GM23338 (cell line): Measurements from ENCODE around the gene SCAMP5. TPM values are rescaled to one million over a fixed set of nuclear protein-coding genes. Genes with fewer than 3 reads are reported as not detected.

Source experiments
- ATAC-seq: fragments of 200-7000 bp; cut with Tn5 transposase; 3 replicates; pipeline ENCODE4 v1.9.1; 2020
- DNase-seq: peaks from one replicate; pipeline ENCODE4 v3.0.0-alpha.2; 2015; ENCODE audit warnings: low spot score
- H2AFZ ChIP-seq: fragments of 200-600 bp; sonication (generic); 2 replicates; pipeline ENCODE4 v1.8.0; 2016; ENCODE audit warnings: antibody characterized with exemption, mild to moderate bottlenecking, moderate library complexity
- H3F3A ChIP-seq: fragments of 200-600 bp; sonication (generic); replicated peaks from 2 replicates; pipeline ENCODE4 v1.8.0; 2017; ENCODE audit warnings: antibody characterized with exemption, mixed run types, low read depth
- H3K27ac ChIP-seq: fragments of 200-600 bp; sonication (generic); 2 replicates; pipeline ENCODE4 v1.6.1; 2016; ENCODE audit warnings: low read depth
- H3K27me3 ChIP-seq: fragments of 200-600 bp; sonication (generic); 2 replicates; pipeline ENCODE4 v1.8.0; 2016; ENCODE audit warnings: mild to moderate bottlenecking, mixed run types, moderate library complexity; ENCODE audit not compliant: insufficient read depth
- H3K36me3 ChIP-seq: fragments of 200-600 bp; sonication (generic); 2 replicates; pipeline ENCODE4 v1.8.0; 2016; ENCODE audit warnings: mild to moderate bottlenecking; ENCODE audit not compliant: insufficient read depth
- H3K4me1 ChIP-seq: fragments of 200-600 bp; sonication (generic); 2 replicates; pipeline ENCODE4 v1.8.0; 2016; ENCODE audit warnings: mild to moderate bottlenecking, moderate library complexity; ENCODE audit not compliant: insufficient read depth
- H3K4me2 ChIP-seq: fragments of 200-600 bp; sonication (generic); 2 replicates; pipeline ENCODE4 v1.7.1; 2017; ENCODE audit warnings: mixed run types
- H3K4me3 ChIP-seq: fragments of 200-600 bp; sonication (generic); 2 replicates; pipeline ENCODE4 v1.6.1; 2016; ENCODE audit warnings: mixed run types
- H3K79me2 ChIP-seq: fragments of 200-600 bp; sonication (generic); replicated peaks from 2 replicates; pipeline ENCODE4 v1.8.0; 2017; ENCODE audit warnings: mild to moderate bottlenecking; ENCODE audit not compliant: insufficient read depth
- H3K9me2 ChIP-seq: fragments of 200-600 bp; sonication (generic); 2 replicates; pipeline ENCODE4 v1.8.0; 2017; ENCODE audit not compliant: insufficient read depth
- H4K20me1 ChIP-seq: fragments of 200-600 bp; sonication (generic); replicated peaks from 2 replicates; pipeline ENCODE4 v1.8.0; 2017; ENCODE audit warnings: mild to moderate bottlenecking; ENCODE audit not compliant: insufficient read depth
- H3K27ac Mint-ChIP-seq: 2 replicates; pipeline ENCODE4 v1.8.0; 2020; ENCODE audit warnings: inconsistent platforms, mild to moderate bottlenecking, moderate library complexity, mixed read lengths
- H3K27me3 Mint-ChIP-seq: 3 replicates; pipeline ENCODE4 v1.8.0; 2022; ENCODE audit warnings: low read depth, mild to moderate bottlenecking, moderate library complexity, mixed read lengths, inconsistent platforms; ENCODE audit not compliant: insufficient read depth, poor library complexity
- H3K36me3 Mint-ChIP-seq: 3 replicates; pipeline ENCODE4 v1.8.0; 2021; ENCODE audit warnings: low read depth, mild to moderate bottlenecking, inconsistent platforms, moderate library complexity, mixed read lengths
- H3K4me1 Mint-ChIP-seq: 3 replicates; pipeline ENCODE4 v1.8.0; 2020; ENCODE audit warnings: mild to moderate bottlenecking, inconsistent platforms, mixed read lengths
- H3K4me3 Mint-ChIP-seq: 3 replicates; pipeline ENCODE4 v1.8.0; 2021; ENCODE audit warnings: moderate library complexity, mild to moderate bottlenecking, inconsistent platforms, mixed read lengths
- H3K9me3 Mint-ChIP-seq: 3 replicates; pipeline ENCODE4 v1.8.0; 2020; ENCODE audit warnings: moderate library complexity, mild to moderate bottlenecking, inconsistent platforms, mixed read lengths
- CREB1 ChIP-seq: fragments of 250-450 bp; sonication (Bioruptor Pico); IDR thresholded peaks from 2 replicates; pipeline ENCODE4 v1.5.0; 2020; ENCODE audit warnings: low read depth, mild to moderate bottlenecking, moderate library complexity
- ETS1 ChIP-seq: IDR thresholded peaks from 2 replicates; pipeline ENCODE4 v1.6.1; 2016; ENCODE audit warnings: antibody characterized with exemption
- EZH2 ChIP-seq: fragments of 200-600 bp; sonication (generic); IDR thresholded peaks from one replicate; pipeline ENCODE4 v1.8.0; 2017; ENCODE audit warnings: antibody characterized with exemption, mild to moderate bottlenecking, low read depth; ENCODE audit not compliant: unreplicated experiment
- EZH2phosphoT487 ChIP-seq: fragments of 200-600 bp; sonication (generic); IDR thresholded peaks from one replicate; pipeline ENCODE4 v1.8.1; 2018; ENCODE audit warnings: antibody characterized with exemption; ENCODE audit not compliant: unreplicated experiment
- JUNB ChIP-seq: IDR thresholded peaks from one replicate; pipeline ENCODE4 v1.6.1; 2016; ENCODE audit warnings: antibody characterized with exemption; ENCODE audit not compliant: unreplicated experiment
- NANOG ChIP-seq: IDR thresholded peaks from 2 replicates; pipeline ENCODE4 v1.6.1; 2016; ENCODE audit warnings: antibody characterized with exemption, borderline replicate concordance
- POLR2AphosphoS5 ChIP-seq: IDR thresholded peaks from 2 replicates; pipeline ENCODE4 v1.6.1; 2016; ENCODE audit warnings: antibody characterized with exemption, low read depth
- REST ChIP-seq: IDR thresholded peaks from one replicate; pipeline ENCODE4 v1.6.1; 2018; ENCODE audit warnings: antibody characterized with exemption; ENCODE audit not compliant: unreplicated experiment
- STAT1 ChIP-seq: IDR thresholded peaks from one replicate; pipeline ENCODE4 v1.6.1; 2016; ENCODE audit warnings: antibody characterized with exemption; ENCODE audit not compliant: unreplicated experiment
- ZNF114 ChIP-seq: fragments of 250-450 bp; sonication (Bioruptor Pico); IDR thresholded peaks from 2 replicates; pipeline ENCODE4 v1.5.0; 2020; ENCODE audit warnings: mild to moderate bottlenecking, moderate library complexity
- ZNF331 ChIP-seq: fragments of 250-450 bp; sonication (Bioruptor Pico); IDR thresholded peaks from 2 replicates; pipeline ENCODE4 v1.5.0; 2020; ENCODE audit warnings: low read depth, mild to moderate bottlenecking, moderate library complexity
- polyA plus RNA-seq: library from polyadenylated mRNA; unstranded; fragments of >200 nt; fragmentation: Nextera tagmentation; extraction: Ambion mirVana; gene quantifications from 2 replicates; pipeline ENCODE4 v1.2.1, GENCODE V29; 2016
- total RNA-seq: library from RNA; depleted of rRNA; stranded (reverse); fragments of >200 nt; shearing (Covaris generic); gene quantifications from 2 replicates; pipeline ENCODE4 v1.2.3, GENCODE V29; 2014

SCAMP5 gene
- total and polyA plus RNA-seq, 2 experiments from 2014 or later, result 12.8 to 43.3 TPM

- TF ChIP-seq STAT1, result no peak
- no peak for TF ChIP-seq ZNF114 (CRISPR knock-in tag)
- no peak for TF ChIP-seq EZH2phosphoT487
- no peak for TF ChIP-seq NANOG
- TF ChIP-seq EZH2, result no peak
- no peak for TF ChIP-seq ZNF331 (CRISPR knock-in tag)
- no peak for TF ChIP-seq CREB1 (CRISPR knock-in tag)
- TF ChIP-seq JUNB, result no peak
- TF ChIP-seq REST, result no peak
- TF ChIP-seq ETS1, result no peak
Measured at GRCh38 chr15:75019916-75020315, 24.6 kb downstream of the SCAMP5 start (continued).

- Histone ChIP-seq H3F3A (no peaks in the 10 kb centered on the region), H2AFZ (no peak overlapping the region), H3K4me1 (peaks cover 7% of the 10 kb centered on the region; the same call in 1 of the 2 replicates), H3K27me3 (no peaks in the 10 kb centered on the region), H3K27ac (no peak overlapping the region), H3K4me3 (no peak overlapping the region), H3K36me3 (no peaks in the 10 kb centered on the region), H4K20me1 (no peaks in the 10 kb centered on the region), H3K4me2 (no peak overlapping the region), H3K9me2 (no peaks in the 10 kb centered on the region), H3K79me2 (peaks cover 14% of the 10 kb centered on the region)
- DNase-seq (no peak), ATAC-seq (no peak)
- H3K27ac Mint-ChIP-seq, result no peak overlapping the region
- TF ChIP-seq POLR2AphosphoS5, result no peak
- TF ChIP-seq ZNF114 (CRISPR knock-in tag), result no peak
- TF ChIP-seq ZNF331 (CRISPR knock-in tag), result no peak
- TF ChIP-seq STAT1, result no peak
- peaks cover 6% of the 10 kb centered on the region; the same call in 2 of the 3 replicates for H3K4me1 Mint-ChIP-seq
- H3K36me3 Mint-ChIP-seq, result peaks cover 19% of the 10 kb centered on the region
- H3K4me3 Mint-ChIP-seq, result no peak overlapping the region
- H3K27me3 Mint-ChIP-seq, result peaks cover 13% of the 10 kb centered on the region
- H3K9me3 Mint-ChIP-seq, result no peaks in the 10 kb centered on the region
Measured at GRCh38 chr15:75021341-75021740, 26.0 kb downstream of the SCAMP5 start.
